Tibial nerve (tissue), 4 donors: Measurements from ENCODE around the gene HOXB2. TPM values are rescaled to one million over a fixed set of nuclear protein-coding genes. Genes with fewer than 3 reads are reported as not detected.

Experiments
- DNase-seq, 2 donors: peaks; one replicate each; pipeline ENCODE4 v3.0.0-alpha.2; 2019; ENCODE audit warnings: low spot score in 2 of 2
- H3K27ac ChIP-seq, 4 donors: fragments of 200-600 bp; sonication (generic) in 3 of 4; one replicate each; pipeline ENCODE4 v1.5.1; 2017 to 2019; ENCODE audit warnings: mild to moderate bottlenecking in 1 of 4
- H3K27me3 ChIP-seq, 2 donors: fragments of 200-600 bp; sonication (generic) in 1 of 2; one replicate each; pipeline versions ENCODE4 v1.5.1 to v1.6.0; 2017 to 2019
- H3K36me3 ChIP-seq, 3 donors: fragments of 200-600 bp; sonication (generic); one replicate each; pipeline ENCODE4 v1.5.1; 2018 to 2019
- H3K4me1 ChIP-seq, 4 donors: fragments of 200-600 bp; sonication (generic) in 3 of 4; one replicate each; pipeline ENCODE4 v1.5.1; 2017 to 2019
- H3K4me3 ChIP-seq, 4 donors: fragments of 200-600 bp; sonication (generic) in 3 of 4; one replicate each; pipeline ENCODE4 v1.5.1; 2017 to 2019; ENCODE audit warnings: mild to moderate bottlenecking in 1 of 4, moderate library complexity in 1 of 4
- H3K9me3 ChIP-seq, 4 donors: fragments of 200-600 bp; sonication (generic) in 3 of 4; one replicate each; pipeline ENCODE4 v1.5.1; 2017 to 2019
- CTCF ChIP-seq, 5 experiments: fragments of 200-600 bp in 3 of 5; fragments of 450-650 bp in 2 of 5; sonication (generic) in 3 of 5; IDR thresholded peaks; one replicate each; pipeline ENCODE4 v1.5.1; 2016 to 2019; ENCODE audit warnings: antibody characterized with exemption in 5 of 5, mild to moderate bottlenecking in 3 of 5, moderate library complexity in 2 of 5
- EP300 ChIP-seq, 2 donors: sonication (generic); formaldehyde crosslinking; IDR thresholded peaks; one replicate each; pipeline ENCODE4 v1.6.1; 2017; ENCODE audit warnings: antibody characterized with exemption in 2 of 2, mild to moderate bottlenecking in 1 of 2
- POLR2A ChIP-seq, 2 donors: fragments of 450-650 bp; IDR thresholded peaks; one replicate each; pipeline ENCODE4 v1.6.1; 2017; ENCODE audit warnings: antibody characterized with exemption in 2 of 2, mild to moderate bottlenecking in 2 of 2, moderate library complexity in 2 of 2
- WGBS, 2 donors: methylation state at CpG; one replicate each; pipeline ENCODE4 v1.1.5; 2018; 5-methylcytosine and 5-hydroxymethylcytosine counted together
- total RNA-seq, 4 donors: library from RNA; depleted of rRNA; stranded (reverse); fragments of >200 nt; gene quantifications; one replicate each; pipeline ENCODE4 v1.1.0, GENCODE V29; 2016

Gene HOXB2
- total RNA-seq, 4 donors from 2014 or later: 6.9 to 29.3 (median 19.2) TPM

DNA sequence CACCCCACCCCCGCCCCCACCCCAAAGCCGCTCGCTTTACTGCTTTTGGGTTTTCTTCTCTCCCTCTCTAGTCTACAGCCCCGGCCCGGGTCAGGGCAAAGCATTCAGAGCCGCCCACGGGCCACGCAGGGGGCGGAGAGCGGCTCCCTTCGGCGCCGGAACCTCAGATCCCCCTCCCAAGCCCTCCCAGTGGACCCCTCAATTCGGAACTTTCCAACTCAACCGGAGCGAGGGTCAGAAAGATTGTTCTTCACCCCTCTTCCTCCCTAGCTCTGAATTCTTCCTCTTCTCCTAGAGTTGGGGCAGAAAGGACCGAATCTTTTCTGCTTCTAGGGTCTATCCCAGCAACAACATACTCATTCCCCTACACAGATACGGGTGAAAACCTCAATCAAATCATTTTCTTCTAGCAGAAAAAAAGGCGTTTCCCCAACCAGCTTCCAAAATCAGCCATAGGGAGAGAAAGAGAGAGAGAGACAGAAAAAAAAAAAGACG lies 1.0 kb downstream of the HOXB2 start:
- no peak for DNase-seq
- peaks cover 0 to 61% of the 10 kb centered on the region in 2 donors for H3K27me3 ChIP-seq
- WGBS, 2 donors: 2 to 3% methylated on average over 17 to 20 of the region's 20 CpGs
- no peak for TF ChIP-seq POLR2A (IDR thresholded peaks at IDR 0.05)
- TF ChIP-seq CTCF (IDR thresholded peaks at IDR 0.05): no peak
- no peak for TF ChIP-seq EP300 (IDR thresholded peaks at IDR 0.05)
- peaks cover 0 to 32% (median 2%) of the 10 kb centered on the region in 4 donors for H3K4me1 ChIP-seq
- H3K27ac ChIP-seq: peak overlapping the region; percentile 89 to 96 (median 92)
- no peaks in the 10 kb centered on the region for H3K36me3 ChIP-seq
- H3K9me3 ChIP-seq: no peaks in the 10 kb centered on the region
- H3K4me3 ChIP-seq: peak overlapping the region; percentile 51 to 66 (median 59)

DNA sequence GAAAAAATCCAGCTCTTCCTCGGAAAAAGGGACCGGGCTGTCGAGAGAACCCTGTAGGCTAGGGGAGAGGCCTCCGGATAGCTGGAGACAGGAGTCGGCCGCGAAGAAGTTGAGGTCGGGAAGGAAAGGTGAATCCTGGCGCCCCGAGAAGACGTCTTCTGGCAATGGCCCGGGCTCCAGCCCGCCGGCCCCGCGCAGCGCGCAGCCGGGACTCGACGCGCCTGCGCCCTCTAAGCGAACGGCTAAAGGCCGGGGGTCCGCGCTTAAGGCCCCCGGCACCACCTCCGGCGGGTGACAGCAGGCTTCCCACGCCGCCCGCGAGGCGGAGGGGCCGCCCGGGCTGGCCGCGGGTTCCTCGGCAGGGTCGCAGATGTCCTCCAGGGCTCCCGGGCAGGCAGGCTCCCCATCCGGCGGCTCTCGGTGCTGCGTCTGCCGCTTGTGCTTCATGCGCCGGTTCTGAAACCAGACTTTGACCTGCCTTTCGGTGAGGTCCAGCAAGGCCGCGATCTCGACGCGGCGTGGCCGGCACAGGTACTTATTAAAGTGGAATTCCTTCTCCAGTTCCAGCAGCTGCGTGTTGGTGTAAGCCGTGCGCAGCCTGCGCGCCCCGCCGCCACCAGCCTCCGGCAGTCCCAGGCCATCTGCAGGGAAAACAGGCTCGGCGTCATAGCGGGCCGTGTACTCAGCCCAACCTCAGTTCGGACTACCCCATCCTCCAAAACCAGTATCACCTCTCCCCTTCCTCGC lies 1.6 kb downstream of the HOXB2 start:
- 0 to 1% methylated on average over 48 to 72 of the region's 72 CpGs for WGBS, 2 donors
- Histone ChIP-seq H3K4me3 (peak overlapping the region; percentile 51 to 66 (median 59)), H3K27me3 (peaks cover 0 to 57% of the 10 kb centered on the region in 2 donors), H3K9me3 (no peaks in the 10 kb centered on the region), H3K4me1 (peaks cover 0 to 32% (median 2%) of the 10 kb centered on the region in 4 donors), H3K36me3 (no peaks in the 10 kb centered on the region), H3K27ac (peak overlapping the region; percentile 89 to 96 (median 92))
- TF ChIP-seq POLR2A (IDR thresholded peaks at IDR 0.05) (peak in 1 of 2 donors; percentile 19), CTCF (IDR thresholded peaks at IDR 0.05) (peak in 4 of 5 experiments; percentile 11 to 48 (median 28)), EP300 (IDR thresholded peaks at IDR 0.05) (peak in 1 of 2 donors; percentile 19)
- peak in 1 of 2 donors; percentile 30 for DNase-seq

GRCh38 chr17:48542698-48543106 lies 2.2 kb downstream of the HOXB2 start:
- Histone ChIP-seq H3K9me3 (no peaks in the 10 kb centered on the region), H3K36me3 (no peaks in the 10 kb centered on the region), H3K4me1 (peaks cover 0 to 32% (median 2%) of the 10 kb centered on the region in 4 donors), H3K27me3 (peaks cover 0 to 55% of the 10 kb centered on the region in 2 donors), H3K27ac (peak overlapping the region; percentile 89 to 96 (median 92)), H3K4me3 (peak overlapping the region; percentile 51 to 66 (median 59))
- TF ChIP-seq CTCF (IDR thresholded peaks at IDR 0.05) (no peak), POLR2A (IDR thresholded peaks at IDR 0.05) (no peak), EP300 (IDR thresholded peaks at IDR 0.05) (no peak)
- WGBS, 2 donors: 3 to 4% methylated on average over 12 of the region's 12 CpGs
- no peak for DNase-seq

DNA sequence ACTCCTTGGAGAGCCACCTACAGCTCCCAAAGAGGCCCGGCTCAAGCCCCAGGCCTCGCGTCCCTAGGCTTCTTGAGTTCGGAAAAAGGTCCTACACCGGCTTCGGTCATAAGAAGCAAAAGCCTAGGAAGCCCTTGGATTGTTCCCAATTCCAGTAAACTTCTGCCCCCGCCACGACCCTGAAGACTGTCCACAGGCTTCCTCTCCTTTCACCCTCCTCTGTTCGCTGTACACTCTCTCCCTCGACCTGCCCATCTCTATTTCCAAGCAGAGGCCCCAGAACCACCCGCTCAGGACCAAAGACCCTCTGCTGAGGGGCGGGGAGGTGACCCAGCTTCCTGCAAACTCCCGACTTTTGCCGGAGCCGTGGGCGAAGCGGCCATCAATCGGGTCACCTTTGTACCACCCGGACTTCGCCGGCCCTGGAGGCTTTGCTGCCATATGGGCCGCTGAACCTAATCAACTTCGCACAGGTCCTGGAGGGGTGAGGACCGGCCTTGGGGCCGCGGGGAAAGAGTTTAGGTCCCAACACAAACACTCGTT lies 2.7 kb downstream of the HOXB2 start:
- Histone ChIP-seq H3K27ac (peak overlapping the region; percentile 89 to 96 (median 92)), H3K4me1 (peaks cover 0 to 32% (median 2%) of the 10 kb centered on the region in 4 donors), H3K27me3 (peaks cover 0 to 55% of the 10 kb centered on the region in 2 donors), H3K9me3 (no peaks in the 10 kb centered on the region), H3K36me3 (no peaks in the 10 kb centered on the region), H3K4me3 (peak overlapping the region; percentile 51 to 66 (median 59))
- no peak for DNase-seq
- WGBS, 2 donors: 7 to 14% methylated on average over 27 of the region's 27 CpGs
- TF ChIP-seq CTCF (IDR thresholded peaks at IDR 0.05) (no peak), EP300 (IDR thresholded peaks at IDR 0.05) (no peak), POLR2A (IDR thresholded peaks at IDR 0.05) (no peak)
